ENCODE results near the gene C2orf49.
"Not testable (repeated sequence)": the region's sequence is repeated elsewhere in the genome, so short reads cannot be mapped to it uniquely, and the experiment has no call there.

C2orf49 gene

DNA sequence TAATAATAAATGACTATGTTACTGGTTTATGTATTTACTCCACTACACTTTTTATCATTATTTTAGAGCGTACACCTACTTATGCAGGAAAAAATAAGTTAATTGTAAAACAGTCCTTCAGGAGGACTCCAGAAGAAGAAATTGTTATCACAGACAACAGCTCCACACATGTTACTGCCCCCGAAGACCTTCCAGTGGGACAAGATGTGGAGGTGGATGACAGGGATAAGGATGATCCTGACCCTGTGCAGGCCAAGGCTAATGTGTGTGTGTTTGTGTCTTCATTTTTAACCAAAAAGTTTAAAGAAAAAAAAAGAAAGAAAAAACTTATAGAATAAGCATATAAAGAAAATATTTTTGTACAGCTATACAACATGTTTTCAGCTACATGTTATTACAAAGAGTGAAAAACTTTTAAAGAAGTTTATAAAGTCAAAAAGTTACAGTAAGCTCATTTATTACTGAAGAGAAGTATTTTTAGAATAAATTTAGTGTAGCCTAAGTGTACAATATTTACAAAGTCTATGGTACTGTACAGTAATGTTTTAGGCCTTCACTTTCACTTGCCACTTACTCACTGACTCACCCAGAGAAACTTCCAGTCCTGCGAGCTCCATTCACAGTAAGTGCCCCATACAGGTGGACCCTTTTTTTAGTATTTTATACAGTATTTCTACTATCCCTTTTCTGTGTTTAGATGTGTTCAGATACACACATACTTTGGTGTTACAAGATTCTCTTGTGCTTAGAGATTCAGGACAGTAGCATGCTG lies 15.3 kb upstream of the C2orf49 start:
- no peak for DNase-seq

DNA sequence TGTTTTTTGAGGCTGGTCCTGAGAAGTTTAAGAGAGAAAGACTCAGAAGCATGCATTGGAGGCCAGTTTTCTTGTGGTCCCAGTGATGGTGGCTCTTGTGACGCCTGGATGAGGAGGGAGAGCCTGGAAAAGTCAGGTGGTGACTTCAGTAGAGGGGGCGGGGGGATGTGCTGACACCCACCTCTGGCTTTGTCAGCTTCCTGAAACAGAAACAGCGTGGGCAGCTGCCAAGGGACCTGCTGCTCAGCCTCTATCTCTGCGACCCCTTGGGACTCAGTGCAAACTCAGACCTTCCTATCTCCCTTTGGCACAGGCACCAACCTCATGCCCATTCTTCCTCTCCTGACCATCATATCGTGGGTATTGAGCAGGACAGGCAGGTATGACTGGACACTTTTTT lies 14.2 kb upstream of the C2orf49 start:
- no peak for DNase-seq

DNA sequence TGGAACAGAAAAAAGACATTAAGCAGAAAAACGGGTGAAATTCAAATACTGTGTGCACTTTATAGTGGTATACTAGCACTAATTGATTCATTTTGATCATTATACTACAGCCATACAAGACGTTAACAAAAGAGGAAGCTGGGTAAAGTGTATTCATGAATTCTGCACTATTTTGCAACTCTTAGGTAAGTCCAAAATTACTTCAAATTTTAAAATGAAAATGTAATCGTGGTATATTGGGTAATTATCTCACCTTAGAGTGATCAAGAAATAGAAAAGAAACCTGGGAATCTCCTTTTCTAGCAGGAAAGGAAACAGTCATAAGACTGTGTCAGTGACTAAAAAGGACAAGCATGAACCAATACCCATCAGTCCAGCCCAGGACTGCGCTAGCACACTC lies 13.2 kb upstream of the C2orf49 start:
- DNase-seq: no peak

DNA sequence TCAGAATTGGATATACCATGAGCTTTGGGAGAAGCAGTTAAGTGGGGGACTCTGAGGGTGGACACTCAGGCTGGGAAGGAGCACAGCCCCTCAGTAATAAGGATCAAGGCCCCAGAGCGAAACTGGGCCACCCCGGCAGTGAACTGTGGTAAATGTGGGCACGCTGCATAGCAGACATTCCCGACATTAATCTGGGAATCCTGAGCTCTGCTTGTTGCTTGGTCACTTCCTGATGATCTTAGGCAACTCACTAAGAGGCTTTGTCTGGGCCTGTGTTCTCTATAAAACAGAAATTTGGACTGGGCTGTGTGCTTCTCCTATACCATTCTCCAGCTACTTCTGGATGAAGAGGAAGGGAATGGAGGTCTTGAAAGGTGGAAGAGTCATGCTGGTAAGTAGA lies 12.6 kb upstream of the C2orf49 start:
- no peak for DNase-seq

DNA sequence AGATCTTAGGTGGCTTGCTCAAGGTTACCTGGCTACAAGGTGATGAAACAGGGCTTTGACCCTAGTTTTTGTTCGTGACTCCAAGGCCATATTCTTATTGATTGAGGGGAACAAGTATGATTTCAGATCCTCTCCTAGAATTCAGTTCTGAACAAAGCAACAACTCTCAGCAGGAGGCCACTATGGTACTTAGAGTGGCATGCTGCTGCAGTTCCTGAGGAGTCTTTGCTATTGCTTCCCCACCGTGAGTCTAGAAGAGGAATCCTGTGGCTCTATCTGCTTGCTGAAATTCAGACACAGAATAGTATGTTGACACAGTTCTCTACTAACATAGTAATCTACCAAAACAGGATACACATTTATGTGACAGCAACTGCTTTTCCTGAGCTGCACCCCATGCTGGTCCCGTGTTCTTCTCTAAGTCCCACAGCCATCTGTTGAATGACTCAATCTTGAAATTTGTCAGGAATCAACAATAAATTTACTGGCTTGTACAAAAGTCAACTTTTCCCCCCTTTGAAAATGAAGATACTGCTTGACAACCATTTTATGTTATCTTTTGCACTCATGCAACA lies 11.9 kb upstream of the C2orf49 start:
- no peak for DNase-seq

DNA sequence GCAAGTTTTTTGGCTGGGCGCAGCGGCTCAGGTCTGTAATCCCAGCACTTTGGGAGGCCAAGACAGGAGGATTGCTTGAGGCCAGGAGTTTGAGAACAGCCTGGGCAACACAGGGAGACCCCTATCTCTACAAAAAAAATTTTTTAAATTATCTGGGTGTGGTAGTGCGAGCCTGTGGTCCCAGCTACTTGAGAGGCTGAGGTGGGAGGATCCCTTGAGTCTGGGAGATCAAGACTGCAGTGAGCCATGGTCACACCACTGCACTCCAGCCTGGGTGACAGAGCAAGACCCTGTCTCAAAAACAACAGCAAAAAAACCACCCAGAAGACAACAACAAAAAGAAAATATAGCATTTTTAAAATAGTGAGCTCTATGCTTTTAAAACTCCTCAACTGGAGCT lies 10.1 kb upstream of the C2orf49 start:
- DNase-seq: not testable (repeated sequence)

DNA sequence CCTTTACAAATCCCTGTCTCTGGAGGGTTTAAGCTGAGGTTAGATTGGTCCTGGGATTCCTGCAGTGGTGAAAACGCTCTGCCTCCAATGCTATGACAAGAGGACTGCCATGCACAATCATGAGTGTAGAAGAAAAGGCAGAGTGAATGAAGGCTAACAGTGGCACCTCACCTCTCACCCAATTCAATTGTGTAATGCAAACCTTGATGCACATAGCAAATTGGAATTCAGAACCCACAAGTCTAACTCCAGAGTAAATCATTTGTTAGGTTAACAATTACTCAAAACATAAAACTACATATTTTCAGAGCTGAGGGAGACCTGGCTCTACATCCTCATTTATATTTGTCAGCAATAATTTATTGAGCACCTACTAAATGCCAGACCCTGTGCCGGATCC lies 9.7 kb upstream of the C2orf49 start:
- no peak for DNase-seq

DNA sequence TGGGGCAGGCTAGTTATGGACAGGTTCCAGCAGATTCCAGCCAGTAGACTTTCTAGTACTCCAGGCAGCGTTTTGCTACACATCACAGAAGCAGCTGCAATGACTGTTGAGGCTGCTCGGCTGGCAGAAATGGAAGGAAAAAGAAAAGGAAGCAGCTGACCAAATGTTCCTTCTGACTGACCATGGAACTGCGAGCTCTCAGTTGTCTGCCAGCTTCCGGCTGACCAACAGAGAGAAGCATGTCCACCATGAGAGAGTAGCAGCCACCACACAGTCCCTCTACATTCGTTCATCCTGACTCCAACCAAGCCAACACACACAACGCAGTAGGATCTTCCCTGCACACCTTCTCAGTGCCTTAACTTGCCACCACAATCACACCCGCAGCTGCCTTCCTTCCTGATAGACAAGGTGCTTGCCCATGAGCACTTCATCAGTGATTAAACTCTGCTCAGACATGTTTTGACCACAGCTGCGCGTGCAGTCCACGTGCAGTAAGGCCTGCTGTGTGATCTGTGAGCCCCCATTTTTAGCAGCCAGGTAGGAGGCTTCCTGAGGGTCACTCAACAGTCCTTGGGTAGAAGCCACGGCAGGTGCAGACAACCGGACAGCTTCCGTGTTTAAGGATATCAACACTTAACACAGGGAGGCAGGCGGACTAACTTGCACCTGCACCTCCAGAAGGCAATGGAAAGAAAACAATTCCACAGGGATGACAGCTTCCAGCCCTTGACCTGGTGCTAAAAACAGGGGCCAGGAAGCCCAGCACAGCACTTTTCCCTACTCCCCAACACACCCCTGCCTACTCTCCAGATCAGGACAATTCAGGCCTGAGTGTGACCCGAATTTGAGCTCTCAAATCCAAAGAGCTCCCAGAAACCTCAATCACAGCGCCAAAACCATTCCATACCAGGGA lies 8.8 kb upstream of the C2orf49 start:
- DNase-seq: peak; percentile 29

DNA sequence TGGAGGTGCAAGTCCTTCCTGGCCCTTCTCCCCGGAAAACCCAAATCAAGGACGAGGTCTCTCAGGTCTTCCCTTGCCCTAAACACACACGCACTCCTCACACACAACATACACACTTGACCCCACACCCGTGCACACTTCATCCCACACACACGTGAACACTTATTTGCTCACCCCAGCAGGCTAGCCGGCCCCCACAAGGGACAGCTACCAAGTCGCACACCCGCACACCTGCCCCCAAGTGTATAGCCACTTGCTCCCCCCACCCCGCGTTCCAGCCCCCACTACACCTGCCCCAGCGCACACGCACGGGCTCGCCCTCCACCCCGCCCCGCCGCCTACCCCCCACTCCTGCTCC lies 8.2 kb upstream of the C2orf49 start:
- DNase-seq: peak; percentile 40

DNA sequence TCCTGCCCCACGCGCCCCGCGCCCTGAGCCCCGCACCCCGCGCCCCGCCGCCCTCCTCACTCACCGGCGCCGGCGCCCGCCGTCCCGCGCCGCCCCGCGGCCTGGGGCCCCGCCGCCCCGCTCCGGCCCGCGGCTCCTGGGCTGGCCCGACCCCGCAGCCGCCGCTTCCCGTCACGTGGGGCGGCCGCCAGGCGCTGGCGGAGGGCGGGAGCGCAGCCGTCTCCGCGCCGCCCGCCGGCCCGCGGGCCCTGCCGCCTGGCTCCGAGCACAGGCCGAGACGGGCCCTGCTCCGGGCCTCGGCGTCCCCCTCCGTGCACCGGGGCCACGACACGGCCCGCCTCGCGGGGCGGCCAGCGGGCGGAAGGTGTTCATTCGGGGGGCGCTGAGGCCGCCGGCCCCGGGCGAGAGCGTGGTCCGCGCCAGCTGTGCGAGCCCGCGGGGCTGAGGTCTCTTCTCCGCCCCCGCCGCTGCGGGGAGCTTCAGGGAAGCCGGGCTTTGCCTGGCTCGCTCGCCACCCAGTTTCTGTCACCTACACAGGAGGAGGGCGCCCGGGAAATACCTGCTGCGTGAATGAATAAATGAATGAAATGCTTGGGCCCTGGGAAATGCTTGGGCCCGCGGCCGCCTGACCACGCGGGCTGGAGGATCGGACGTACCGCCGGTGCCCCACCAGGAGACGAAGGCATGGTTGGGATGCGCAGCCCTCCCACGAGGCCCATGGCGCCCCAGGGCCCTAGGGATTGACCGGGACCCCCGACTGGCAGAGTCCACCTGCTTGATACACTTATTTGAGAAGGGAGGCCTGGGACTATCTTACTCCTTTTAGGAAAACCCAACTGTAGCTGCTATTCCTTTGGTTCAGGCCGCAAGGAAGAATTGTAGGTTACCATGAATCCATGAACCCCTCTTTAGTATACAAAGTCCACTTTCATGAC lies 7.5 kb upstream of the C2orf49 start, which contains the start of gene TGFBRAP1:
Gene TGFBRAP1, minus strand, starts transcription at position 175 of the 935 bp plus-strand sequence. CDS start 21,434 bp downstream, outside the sequence.
- peak; percentile 42 for DNase-seq

DNA sequence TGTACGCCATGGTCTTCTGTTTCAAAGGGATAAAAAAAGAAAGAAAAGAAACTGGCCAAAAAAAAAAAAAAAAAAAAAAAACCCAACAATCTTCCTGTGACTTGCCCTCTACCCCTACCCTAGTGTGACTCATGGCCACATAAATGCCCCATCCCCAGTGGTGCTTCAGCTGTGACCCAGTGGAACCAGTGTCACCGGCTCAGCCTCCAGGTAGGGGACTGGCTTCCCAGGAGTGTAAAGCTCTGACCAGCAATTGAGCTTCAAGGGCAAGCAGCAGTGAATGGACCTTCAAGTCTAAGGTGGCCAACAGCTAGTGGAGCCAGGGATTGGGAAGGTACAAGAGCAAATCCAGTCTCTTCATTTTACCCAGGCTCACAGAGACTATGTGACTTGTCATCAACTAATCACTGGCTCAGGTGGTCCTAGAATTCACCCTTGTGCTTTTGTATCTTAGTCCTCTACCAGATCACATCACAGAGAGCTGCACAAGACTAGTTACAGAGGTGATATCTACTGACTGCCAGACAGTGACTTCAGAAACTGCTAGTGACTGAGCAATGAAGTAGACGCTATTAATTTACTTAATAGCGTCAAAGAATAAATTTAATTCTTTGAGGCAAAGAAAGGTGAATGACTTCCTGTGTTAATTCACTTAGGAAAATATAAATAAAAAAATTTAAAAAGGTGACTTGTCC lies 6.5 kb upstream of the C2orf49 start:
- no peak for DNase-seq

DNA sequence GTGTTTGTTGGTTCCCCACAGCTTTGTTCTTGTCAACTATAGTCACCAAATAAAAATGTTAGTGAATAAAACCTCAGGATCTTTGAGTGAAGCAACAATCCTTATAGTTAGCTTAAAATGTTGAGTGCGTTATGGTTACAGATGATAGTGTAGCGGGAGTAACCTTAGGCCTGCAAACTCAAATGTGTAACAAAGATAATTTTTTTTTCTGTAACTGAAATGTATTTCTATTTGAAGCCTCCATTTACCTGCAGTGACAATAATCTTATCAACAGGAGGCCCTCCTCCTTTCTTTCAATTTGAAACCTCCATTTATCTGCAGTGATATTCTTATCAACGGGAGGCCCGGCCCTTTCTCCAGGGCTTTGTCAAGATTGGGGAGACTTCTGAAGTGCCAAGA lies 3.1 kb upstream of the C2orf49 start:
- no peak for DNase-seq

DNA sequence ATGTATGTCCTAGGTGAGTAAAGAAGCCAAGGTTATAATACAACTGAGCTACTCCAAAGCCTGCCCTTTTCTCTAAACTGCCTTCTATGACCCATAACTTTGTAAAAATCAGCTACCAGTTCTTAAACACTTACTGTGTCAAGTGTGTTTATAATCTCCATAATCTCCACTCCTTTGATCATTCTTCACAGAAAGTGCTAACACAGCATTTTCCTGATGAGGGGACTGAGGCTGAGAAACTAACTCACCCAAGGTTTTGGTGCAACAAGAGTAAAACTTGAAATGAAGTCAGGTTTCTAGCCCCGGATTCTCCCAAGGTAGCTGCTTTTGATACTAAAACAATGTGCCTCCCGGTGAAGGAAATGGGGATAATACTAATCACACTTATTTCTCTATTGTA lies 1.9 kb upstream of the C2orf49 start:
- DNase-seq: no peak

DNA sequence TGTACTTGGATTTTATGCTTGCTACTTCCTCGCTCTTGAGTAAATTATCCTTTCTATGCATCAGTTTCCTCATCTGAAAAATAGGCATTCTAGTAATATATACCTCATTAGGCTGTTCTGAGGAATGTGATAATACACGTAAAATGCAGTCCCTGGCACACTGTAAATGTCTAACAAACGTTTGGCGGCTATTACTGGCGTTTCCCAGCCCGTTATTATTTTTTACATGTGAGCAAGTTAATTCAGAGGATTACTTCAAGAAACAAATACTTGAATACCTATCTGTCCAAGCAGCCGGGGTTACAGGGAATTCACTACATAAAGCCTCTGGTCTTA lies 586 bp upstream of the C2orf49 start:
- no peak for DNase-seq

DNA sequence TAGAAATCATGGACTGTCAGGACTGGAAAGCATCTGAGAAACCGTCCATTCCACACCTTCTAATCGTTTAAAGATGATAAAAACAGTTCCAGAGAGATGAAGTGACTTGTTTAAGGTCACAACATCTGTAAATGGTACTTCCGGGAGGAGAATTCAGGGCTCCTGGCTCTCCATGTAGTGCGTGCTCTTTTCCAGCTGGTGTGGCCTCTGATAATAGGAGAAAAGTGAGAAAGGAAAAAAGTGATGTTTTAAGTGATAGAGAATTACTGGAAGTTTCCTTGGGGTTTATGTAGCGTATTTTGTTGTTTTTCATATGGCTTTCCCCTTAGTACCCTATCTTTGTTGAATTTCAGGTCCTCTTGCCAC lies 663 bp downstream of the C2orf49 start:
- DNase-seq: no peak

DNA sequence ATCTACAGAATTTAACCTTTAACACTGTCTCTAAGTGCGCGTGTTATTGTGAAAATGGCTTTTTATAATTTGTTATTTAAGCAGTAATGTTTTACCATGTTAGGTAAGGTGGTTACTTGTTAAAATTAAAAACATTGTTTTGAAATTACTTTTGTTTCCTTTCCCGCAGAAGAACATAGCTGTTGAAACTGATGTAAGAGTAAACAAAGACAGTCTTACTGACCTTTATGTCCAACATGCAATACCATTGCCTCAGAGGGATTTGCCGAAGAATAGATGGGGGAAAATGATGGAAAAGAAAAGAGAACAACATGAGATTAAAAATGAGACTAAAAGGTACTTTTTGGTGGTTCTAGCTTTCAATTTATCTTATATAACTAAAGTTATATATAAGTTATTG lies 2.1 kb downstream of the C2orf49 start:
- no peak for DNase-seq

DNA sequence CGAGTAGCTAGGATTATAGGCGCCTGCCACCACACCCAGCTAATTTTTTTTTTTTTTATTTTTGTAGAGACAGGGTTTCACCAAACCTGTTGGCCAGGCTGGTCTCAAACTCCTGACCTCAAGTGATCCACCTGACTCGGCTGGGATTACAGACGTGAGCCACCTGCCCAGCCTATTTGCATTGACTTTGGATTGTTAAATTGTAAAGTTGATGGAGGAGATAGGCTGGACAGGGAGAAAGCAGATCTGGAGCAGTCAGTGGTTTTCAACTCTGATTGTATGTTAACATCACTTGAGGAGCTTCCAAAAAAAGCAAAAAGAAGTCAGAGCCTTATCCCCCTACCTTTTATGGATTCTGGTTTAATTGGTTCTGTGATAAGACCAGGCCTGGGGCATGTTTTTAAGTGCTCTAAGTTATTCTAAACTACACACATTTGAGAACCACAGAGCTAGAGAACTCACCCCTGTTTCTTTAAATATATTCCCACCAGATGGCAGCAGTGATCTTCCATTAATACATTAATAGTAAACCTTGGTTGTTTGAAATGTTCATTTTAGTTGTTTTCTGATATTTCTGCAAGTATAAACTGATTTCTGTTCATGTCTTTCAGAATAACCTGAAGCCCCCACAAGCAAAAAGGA lies 7.5 kb downstream of the C2orf49 start:
- peak; percentile 18 for DNase-seq

DNA sequence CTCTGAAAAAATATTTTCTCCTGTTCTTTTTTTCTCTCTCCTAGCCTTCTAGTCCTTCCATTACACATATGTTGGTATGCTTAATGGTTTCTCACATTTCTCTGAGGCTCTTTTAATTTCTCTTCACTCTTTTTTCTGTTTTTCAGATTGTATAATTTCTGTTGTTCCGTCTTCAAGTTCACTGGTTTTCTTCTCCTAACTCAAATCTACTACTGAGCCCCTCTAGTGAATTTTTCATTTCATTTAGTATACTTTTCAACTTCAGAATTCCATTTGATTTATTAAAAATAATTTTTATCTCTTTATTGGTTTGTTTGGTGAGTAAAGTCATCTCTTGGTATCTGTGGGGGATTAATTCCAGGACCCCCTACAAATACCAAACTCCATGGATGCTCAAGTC lies 19.8 kb downstream of the C2orf49 start:
- no peak for DNase-seq

DNA sequence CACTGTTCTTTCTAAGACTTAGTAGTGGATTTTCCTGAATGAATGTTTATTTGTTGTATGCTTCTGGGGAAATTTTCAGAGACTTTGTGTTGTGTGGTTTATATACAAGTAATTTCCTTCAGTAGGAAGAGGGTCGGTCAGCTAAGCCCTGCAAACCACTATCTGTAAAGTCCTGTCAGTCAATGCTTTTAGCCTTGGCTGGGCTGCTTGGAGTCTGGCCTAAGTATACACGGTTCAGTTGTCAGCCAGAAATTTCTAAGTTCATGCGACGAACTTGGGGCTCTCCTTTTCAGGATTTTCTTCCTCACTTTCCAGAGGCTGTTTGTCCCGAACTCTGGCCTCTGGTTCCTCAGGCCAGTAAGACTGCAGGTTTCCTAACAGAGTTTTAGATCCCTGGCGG lies 21.3 kb downstream of the C2orf49 start:
- DNase-seq: no peak

DNA sequence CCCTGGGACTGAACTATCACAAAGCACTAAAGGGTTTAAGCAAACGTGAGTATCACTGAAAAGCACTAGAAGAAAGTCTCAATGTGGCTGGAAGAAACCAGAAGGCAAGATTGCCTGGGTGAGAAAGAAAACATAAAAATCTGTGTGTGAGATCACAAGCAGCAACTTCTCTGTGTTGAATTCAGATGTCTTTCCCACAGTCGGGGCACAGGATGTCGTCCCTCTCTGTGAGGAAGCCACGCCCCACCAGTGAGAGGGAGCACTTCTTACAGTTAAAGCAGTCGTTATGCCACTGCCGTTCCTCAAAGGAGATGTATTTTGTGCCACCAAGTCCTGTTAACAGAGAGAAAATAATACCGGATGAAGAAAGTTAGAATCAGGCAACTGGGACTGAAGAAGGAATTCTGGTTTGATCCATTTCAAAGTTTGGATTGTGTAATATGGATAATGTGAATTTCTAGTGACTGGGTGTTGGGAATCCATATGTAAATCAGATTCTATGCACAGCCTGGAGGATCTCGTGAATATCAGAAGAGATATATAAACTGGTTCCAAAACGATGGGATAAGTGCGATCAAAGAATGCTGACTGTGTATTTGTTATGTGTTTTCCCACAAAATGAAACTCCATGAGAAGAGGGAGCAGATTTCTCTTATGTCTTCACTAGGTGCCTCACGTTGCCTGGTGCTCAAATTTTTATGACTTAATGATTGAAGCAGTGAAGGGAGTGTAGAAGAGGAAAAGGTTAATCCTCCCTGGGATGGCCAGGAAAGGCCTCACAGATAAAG lies 24.0 kb downstream of the C2orf49 start:
- no peak for DNase-seq
